Body of pancreas (tissue), 4 donors: ENCODE results near the gene SMPDL3A. TPM values are rescaled to one million over a fixed set of nuclear protein-coding genes. Genes with fewer than 3 reads are reported as not detected.

Experiments used
- ATAC-seq: fragments of 150-250 bp; one replicate; pipeline ENCODE4 v1.9.1; 2016
- DNase-seq, 4 donors: peaks; one replicate each; pipeline ENCODE4 v3.0.0-alpha.2; 2019
- H3K27ac ChIP-seq, 4 donors: fragments of 200-600 bp; sonication (generic); 1 replicate in 3 of 4; 2 replicates in 1 of 4; pipeline versions ENCODE4 v1.5.1 to v1.6.1; 2016 to 2019; ENCODE audit warnings: mild to moderate bottlenecking in 1 of 4, mixed read lengths in 1 of 4, moderate library complexity in 1 of 4
- H3K27me3 ChIP-seq, 2 donors: fragments of 200-600 bp; sonication (generic); one replicate each; pipeline ENCODE4 v1.6.0; 2016; ENCODE audit warnings: mild to moderate bottlenecking in 1 of 2
- H3K36me3 ChIP-seq, 2 donors: fragments of 200-600 bp; sonication (generic); replicated peaks in 1 of 2; 2 replicates each; pipeline ENCODE4 v1.5.1; 2016; ENCODE audit warnings: low read depth in 2 of 2; ENCODE audit not compliant: insufficient read depth in 1 of 2
- H3K4me1 ChIP-seq: fragments of 200-600 bp; sonication (generic); one replicate; pipeline ENCODE4 v1.6.0; 2016
- H3K4me3 ChIP-seq, 2 donors: fragments of 200-600 bp; sonication (generic); 1 replicate in 1 of 2; 2 replicates in 1 of 2; pipeline ENCODE4 v1.5.1; 2016 to 2019
- H3K9me3 ChIP-seq, 3 donors: fragments of 200-600 bp; sonication (generic); 1 replicate in 2 of 3; 2 replicates in 1 of 3; pipeline ENCODE4 v1.5.1; 2016
- POLR2A ChIP-seq, 3 donors: fragments of 450-650 bp; IDR thresholded peaks; one replicate each; pipeline ENCODE4 v1.6.1; 2016; ENCODE audit warnings: antibody characterized with exemption in 3 of 3, mild to moderate bottlenecking in 2 of 3
- WGBS, 2 donors: methylation state at CpG; one replicate each; pipeline ENCODE4 v1.1.5; 2017; 5-methylcytosine and 5-hydroxymethylcytosine counted together
- intact Hi-C: fragments of 100-400 bp; cut with DNase I; formaldehyde crosslinking; loops from one replicate; pipeline ENCODE4 v1.15.1; 2023
- total RNA-seq, 2 donors: library from RNA; depleted of rRNA; stranded (reverse); fragments of >200 nt; gene quantifications; one replicate each; pipeline ENCODE4 v1.1.0, GENCODE V29; 2016
- TF ChIP-seq, protein P1 (sequence below), 7 experiments: fragments of 450-650 bp in 4 of 7; fragments of 200-600 bp in 3 of 7; sonication (generic) in 3 of 7; IDR thresholded peaks; one replicate each; pipeline ENCODE4 v1.5.1; 2016 to 2019; ENCODE audit warnings: antibody characterized with exemption in 7 of 7

SMPDL3A gene
- total RNA-seq, 2 donors from 2014 or later: 11.5 to 21.3 TPM

DNA sequence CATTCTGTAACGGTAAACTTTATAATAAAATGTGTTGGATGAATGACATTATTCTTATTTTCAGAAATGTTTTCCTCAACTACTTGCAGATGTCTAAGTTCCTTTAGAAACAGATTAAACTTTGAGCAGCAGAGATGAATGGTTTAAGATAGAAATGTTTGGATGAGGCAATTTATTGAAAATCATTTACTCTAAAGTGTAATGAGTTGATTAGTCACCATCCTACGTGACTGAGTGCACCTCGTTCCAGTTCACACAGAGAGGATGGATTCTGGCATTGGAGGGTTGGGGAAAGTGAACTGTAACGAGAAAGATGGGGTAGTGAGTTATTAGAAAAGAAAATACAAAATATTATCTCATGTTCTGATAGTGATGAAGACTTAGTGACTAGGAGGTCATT, 28.7 kb downstream of the SMPDL3A start:
- TF ChIP-seq, protein P1, sequence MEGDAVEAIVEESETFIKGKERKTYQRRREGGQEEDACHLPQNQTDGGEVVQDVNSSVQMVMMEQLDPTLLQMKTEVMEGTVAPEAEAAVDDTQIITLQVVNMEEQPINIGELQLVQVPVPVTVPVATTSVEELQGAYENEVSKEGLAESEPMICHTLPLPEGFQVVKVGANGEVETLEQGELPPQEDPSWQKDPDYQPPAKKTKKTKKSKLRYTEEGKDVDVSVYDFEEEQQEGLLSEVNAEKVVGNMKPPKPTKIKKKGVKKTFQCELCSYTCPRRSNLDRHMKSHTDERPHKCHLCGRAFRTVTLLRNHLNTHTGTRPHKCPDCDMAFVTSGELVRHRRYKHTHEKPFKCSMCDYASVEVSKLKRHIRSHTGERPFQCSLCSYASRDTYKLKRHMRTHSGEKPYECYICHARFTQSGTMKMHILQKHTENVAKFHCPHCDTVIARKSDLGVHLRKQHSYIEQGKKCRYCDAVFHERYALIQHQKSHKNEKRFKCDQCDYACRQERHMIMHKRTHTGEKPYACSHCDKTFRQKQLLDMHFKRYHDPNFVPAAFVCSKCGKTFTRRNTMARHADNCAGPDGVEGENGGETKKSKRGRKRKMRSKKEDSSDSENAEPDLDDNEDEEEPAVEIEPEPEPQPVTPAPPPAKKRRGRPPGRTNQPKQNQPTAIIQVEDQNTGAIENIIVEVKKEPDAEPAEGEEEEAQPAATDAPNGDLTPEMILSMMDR (IDR thresholded peaks at IDR 0.05): no peak
- TF ChIP-seq POLR2A (IDR thresholded peaks at IDR 0.05): no peak
- no peak for ATAC-seq
- H3K9me3 ChIP-seq: no peaks in the 10 kb centered on the region
- intact Hi-C loops: no loop called here
- DNase-seq: no peak
- H3K4me1 ChIP-seq: no peaks in the 10 kb centered on the region
- H3K4me3 ChIP-seq: no peak overlapping the region
- WGBS, 2 donors: 63 to 66% methylated on average over 4 of the region's 4 CpGs
- H3K36me3 ChIP-seq: no peaks in the 10 kb centered on the region
- H3K27ac ChIP-seq: no peak overlapping the region
- no peaks in the 10 kb centered on the region for H3K27me3 ChIP-seq

DNA sequence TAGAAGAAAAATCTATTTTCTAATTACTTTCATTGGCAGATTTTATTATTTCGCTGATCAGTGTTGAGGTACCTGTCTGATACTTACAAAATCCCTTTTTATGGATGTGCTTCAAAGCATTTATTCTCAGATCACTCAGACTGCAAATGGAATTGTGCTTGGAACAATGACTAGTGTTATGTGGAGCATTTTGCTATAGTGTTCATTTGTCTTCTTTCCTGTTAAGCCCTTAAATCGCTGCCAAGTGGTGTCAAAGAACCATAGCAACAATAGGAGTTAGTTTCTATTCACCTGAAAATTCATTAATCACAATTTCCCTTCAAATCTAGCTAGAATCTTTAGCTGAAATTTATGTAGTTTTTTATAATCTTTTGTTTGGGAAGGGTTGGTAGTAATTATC, 29.8 kb downstream of the SMPDL3A start:
- no peaks in the 10 kb centered on the region for H3K9me3 ChIP-seq
- WGBS, 2 donors: 61 to 67% methylated on average over 2 of the region's 2 CpGs
- DNase-seq (no peak), ATAC-seq (no peak)
- no peaks in the 10 kb centered on the region for H3K36me3 ChIP-seq
- no peak overlapping the region for H3K27ac ChIP-seq
- TF ChIP-seq, protein P1 (IDR thresholded peaks at IDR 0.05): no peak
- TF ChIP-seq POLR2A (IDR thresholded peaks at IDR 0.05): no peak
- H3K4me1 ChIP-seq: no peaks in the 10 kb centered on the region
- H3K27me3 ChIP-seq: no peaks in the 10 kb centered on the region
- no peak overlapping the region for H3K4me3 ChIP-seq
- intact Hi-C loops: no loop called here

DNA sequence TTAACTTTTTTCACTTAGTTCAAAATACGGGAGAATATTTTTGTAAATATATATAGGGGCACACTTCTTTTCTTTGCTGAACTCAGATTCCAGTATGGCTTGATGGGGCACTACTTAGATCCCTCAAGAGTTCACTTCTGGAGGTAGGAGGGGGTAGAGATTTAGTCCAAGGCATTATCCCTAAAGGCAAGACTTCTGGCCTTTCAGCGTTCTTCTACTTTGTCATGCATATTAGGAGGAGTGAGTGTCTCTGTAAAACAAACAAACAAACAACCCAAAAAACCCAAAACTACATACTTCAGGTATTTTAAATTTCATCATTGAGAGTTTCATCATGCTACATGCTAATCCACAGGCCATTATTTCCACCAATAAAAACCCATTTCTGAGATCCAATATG, 32.0 kb downstream of the SMPDL3A start:
- no peak overlapping the region for H3K27ac ChIP-seq
- DNase-seq (no peak), ATAC-seq (no peak)
- intact Hi-C loops: no loop called here
- H3K27me3 ChIP-seq: no peaks in the 10 kb centered on the region
- 76 to 82% methylated on average over 2 of the region's 2 CpGs for WGBS, 2 donors
- no peak overlapping the region for H3K4me3 ChIP-seq
- no peaks in the 10 kb centered on the region for H3K36me3 ChIP-seq
- no peaks in the 10 kb centered on the region for H3K4me1 ChIP-seq
- H3K9me3 ChIP-seq: no peaks in the 10 kb centered on the region
- TF ChIP-seq, protein P1 (IDR thresholded peaks at IDR 0.05): no peak
- TF ChIP-seq POLR2A (IDR thresholded peaks at IDR 0.05): no peak

DNA sequence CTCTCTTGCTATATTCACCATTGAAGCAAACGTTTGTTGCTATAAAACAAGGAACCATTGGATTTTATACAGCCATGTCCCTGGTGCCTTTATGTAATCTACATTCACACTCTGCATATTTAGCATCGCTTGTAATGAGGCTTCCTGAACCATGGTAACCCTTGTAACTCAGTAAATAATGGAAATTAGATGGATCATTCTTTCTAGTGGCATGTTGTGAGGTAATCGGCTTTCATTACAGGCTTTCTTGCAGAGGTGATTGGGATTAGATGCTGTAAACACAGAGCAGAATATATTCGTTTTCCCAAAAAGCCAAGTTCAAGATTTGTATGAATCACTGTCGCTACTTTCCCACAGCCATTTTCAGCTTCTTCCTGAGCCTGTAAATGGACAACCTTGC, 36.1 kb downstream of the SMPDL3A start:
- no peaks in the 10 kb centered on the region for H3K36me3 ChIP-seq
- no peaks in the 10 kb centered on the region for H3K9me3 ChIP-seq
- H3K4me1 ChIP-seq: no peaks in the 10 kb centered on the region
- no peak overlapping the region for H3K27ac ChIP-seq
- 65 to 68% methylated on average over 5 of the region's 5 CpGs for WGBS, 2 donors
- no peaks in the 10 kb centered on the region for H3K27me3 ChIP-seq
- no peak overlapping the region for H3K4me3 ChIP-seq
- DNase-seq (no peak), ATAC-seq (no peak)
- intact Hi-C loops: no loop called here
- TF ChIP-seq POLR2A (IDR thresholded peaks at IDR 0.05): no peak
- TF ChIP-seq, protein P1 (IDR thresholded peaks at IDR 0.05): no peak

DNA sequence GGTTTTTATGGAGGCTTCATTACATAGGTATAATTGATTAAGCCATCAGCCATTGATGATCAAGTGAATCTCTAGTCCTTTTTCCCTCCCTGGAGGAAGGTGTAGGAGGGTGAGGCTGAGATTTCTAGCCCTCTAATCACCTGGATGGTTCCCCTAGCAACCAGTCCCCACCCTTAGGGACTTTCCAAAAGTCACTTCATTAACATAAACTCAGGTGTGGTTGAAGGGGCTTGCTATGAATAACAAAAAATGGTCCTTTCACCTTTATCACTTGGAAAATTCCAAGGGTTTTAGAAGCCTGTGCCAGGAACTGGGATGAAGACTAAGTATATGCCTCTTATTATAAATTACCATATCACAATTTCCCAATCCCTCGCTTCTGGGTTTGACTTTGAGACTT, 40.4 kb downstream of the SMPDL3A start:
- intact Hi-C loops: no loop called here
- no peaks in the 10 kb centered on the region for H3K36me3 ChIP-seq
- no peak overlapping the region for H3K4me3 ChIP-seq
- WGBS, 2 donors: 75 to 94% methylated on average over 1 of the region's 1 CpG
- no peaks in the 10 kb centered on the region for H3K4me1 ChIP-seq
- no peaks in the 10 kb centered on the region for H3K27me3 ChIP-seq
- no peak overlapping the region for H3K27ac ChIP-seq
- ATAC-seq (no peak), DNase-seq (no peak)
- TF ChIP-seq POLR2A (IDR thresholded peaks at IDR 0.05): no peak
- TF ChIP-seq, protein P1 (IDR thresholded peaks at IDR 0.05): no peak
- no peaks in the 10 kb centered on the region for H3K9me3 ChIP-seq
